ENCODE results near the gene CCDC61.

Gene CCDC61

DNA sequence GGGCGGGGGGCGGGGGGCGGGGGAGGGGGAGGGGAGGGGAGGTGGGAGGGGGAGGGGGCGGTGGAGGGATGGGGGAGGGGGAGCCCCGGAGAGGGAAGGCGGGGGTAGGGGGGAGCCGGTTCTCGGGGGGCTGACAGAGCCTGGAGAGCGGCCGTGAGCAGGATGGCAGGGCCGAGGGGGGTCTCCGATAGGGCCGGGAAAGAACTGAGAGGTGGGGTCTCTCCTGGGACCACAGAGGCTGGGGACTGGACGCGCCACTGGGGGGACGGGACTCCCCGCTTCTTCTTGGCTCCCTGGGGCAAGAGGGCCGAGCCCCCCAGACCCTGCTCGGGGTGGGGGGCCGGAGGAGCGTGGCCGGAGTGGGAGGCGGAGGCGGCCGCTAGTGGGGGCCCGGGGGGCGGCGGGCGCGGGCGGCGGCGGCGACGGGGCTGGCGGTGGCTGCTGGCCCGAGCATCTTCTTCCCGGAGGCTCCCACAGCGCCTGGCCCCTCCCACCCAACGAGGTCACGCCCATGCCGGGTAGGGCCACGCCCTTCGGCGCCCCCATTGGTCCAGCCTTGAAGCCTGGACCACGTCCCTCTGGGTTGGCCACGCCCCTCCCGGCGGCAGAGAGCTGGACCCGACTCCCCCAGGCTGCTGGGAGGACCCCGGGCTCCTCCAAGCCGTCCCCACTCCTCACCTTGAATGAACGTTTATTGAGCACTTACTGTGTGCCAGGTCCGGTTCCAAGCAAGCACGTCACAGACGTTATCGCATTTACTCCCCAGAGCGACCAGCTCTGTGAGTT, 21.5 kb upstream of the CCDC61 start, which contains the start of gene NOVA2:
Gene NOVA2, minus strand, starts transcription at position 313 of the 786 bp plus-strand sequence. CDS start 514 bp downstream, outside the sequence.
- DNase-seq, result peak; percentile 41

DNA sequence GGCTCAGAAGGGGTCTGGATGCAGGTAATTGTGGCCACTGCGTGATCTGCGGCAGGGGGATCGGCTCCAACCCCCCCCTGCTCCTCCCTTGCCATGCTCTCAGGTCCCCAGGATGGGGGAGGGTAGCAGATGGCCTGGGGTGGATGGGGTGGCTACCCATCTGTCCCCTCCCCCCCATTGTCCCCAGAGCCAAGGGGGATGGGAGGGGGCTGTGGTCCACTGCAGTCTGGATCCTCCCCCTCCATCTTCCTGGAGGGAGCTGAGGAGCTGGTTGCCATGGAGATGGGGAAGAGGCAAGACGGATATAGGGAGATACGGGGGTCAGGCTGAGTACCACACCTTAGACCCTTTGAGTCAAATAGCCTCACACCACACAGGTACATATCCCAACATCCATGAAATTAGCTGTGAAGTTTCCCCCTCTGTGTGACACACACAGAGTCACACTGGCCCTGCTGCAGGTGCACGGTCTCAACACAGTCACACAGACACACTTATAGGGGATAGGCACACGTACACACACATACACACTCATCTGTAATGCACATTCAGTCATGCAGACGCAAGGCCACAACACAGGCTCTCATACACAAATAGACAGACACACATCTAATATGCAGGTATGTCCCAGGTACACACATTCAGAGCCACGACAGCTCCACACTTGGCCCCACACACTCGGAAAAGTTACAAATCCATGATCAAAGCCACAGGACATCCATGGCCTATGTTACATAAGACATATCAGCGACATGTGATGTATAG, 19.8 kb upstream of the CCDC61 start:
- no peak for DNase-seq

DNA sequence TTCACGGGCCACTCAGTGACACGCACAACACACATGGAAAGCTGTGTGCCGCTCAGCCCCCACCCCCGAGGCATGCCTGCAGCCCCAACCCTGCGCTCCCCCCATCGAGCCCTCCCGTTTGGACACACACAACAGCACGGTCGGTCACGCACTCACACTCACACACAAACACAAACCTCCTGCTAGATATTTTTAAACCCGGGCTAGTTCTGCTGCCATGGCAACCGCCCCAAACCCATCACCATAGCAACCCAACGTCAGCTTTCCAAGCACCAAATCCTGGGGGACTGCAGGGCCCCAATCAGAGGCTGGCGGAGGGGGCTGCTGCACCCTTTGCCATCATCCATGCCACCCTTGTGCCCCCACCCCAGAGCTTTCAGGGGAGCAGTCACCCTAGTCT, 19.1 kb upstream of the CCDC61 start:
- DNase-seq, result no peak

DNA sequence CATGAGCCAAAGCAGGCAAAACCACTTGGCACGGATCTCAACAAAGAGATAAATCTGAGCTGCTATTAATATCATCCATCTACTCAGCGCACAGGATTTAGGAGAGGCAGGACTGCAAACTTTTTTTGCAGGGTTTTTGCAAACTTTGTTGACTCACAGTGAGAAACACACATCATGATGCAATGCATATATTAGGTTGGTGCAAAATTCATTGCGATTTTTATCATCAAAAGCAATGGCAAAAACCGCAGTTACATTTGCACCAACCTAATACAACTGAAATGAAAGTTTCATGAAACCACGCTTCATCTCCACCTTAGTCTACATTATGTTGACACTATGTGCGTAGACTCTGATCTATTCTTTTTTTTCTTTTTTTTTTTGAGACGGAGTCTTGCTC, 17.1 kb upstream of the CCDC61 start:
- no peak for DNase-seq

DNA sequence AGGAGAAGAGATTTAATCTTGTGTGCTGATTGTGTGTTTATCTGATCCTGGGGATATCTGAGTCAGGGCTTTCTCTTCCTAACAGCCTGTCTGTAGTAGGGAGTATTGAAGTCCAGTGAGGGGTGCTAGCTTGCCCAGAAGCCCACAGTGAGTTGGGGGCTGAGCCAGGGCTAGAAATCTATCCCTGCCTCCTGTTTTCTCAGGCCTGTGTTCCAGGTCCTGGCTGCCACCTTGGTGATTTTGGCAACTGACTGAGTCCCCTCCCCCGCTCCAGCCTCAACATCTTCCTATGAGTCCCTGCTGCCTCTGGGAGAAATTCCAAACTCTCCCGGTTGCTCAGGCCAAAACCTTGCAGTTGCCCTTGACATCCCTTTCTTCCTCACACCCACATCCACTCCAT, 13.9 kb upstream of the CCDC61 start:
- DNase-seq, result no peak

DNA sequence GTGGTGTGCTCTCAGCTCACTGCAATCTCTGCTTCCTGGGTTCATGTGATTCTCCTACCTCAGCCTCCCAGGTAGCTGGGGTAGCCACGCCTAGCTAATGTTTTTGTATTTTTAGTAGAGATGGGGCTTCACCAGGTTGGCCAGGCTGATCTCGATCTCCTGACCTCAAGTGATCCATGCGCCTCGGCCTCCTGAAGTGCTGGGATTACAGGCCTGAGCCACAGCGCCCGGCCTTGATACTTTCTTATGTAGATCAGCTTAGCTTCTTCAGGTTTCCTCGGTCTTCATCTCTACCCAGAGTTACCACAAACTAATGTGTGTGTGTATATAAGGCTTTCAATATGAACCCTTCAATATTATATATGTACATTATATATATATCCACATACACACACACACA, 9.9 kb upstream of the CCDC61 start:
- DNase-seq, result no peak

DNA sequence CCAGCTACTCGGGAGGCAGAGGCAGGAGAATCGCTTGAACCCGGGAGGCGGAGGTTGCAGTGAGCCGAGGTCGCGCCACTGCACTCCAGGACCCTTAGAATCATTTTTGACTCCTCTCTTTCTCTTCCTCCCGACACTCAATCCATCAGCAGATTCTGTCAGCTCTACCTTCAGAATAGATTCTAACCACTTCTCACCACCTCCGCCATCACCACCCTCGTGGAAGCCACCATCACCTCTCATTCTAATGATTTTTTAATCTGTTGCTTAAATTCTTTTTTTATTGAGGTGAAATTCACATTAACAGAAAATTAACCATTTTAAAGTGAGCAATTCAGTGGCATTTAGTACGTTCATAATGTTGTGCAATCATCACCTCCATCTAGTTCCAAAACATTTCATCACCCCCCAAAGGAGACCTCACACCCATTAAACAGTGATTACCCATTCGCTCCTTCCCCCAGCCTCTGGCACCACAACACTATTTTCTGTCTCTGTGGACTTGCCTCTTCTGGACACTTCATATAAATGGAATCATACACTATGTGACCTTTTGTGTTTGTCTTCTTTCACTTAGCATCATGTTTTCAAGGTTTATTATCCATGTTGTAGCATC, 5.0 kb upstream of the CCDC61 start:
- no peak for DNase-seq

DNA sequence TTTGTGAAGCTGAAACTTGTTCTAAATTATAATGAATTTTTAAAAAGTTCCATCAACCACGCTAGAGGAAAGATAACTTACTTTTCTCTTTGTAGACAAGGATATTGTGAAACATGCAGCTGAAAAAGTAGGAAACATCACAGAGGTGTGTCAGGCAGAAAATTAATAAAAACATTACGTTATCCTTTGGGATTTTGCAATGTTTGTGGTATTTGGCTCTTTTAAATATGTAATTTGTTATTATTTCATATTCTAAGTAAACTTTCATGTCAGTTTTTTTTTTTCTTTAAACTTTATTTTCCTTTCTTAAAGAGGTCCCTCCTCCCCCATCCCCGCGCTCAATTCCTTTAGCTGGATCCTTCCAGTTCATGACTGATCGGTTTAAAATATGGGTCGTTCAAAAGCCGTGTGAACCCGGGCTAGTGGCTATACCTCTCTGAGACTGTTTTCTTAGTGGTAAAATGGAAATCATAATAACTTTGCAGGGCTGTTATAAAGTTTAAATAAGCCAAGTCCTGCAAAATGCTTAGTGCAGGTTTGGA, 740 bp upstream of the CCDC61 start:
- DNase-seq, result no peak

DNA sequence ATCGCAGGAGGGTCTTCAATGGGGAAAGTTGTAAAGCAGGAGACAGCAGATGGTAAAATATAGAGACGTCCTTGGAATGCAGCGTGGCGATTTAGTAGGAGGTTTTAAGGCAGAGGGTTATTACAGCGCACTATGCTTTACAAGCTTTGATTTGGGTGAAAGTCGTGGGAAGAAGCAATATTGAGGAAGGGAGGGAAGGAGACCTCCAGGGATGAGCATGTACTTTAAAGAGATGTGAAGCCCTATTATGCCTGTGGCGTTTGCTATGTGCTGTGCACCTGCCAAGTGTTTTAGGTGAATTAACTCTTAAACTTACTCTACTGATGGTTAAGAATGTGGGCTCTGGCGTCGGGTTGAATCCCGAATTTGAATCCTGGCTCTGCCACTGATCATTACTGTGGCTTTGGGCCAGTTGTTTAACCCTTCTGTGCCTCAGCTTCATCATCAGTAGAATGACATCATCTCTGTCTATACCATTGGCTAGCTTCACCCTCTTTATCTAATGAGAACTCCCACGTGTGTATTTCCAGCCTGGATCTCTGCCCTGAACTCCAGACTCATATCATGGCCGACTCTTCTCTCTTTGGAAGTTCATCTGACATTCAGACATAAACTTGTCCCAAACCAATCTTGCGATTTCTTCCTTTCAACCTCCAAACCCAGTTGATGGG, 583 bp downstream of the CCDC61 start:
- no peak for DNase-seq

DNA sequence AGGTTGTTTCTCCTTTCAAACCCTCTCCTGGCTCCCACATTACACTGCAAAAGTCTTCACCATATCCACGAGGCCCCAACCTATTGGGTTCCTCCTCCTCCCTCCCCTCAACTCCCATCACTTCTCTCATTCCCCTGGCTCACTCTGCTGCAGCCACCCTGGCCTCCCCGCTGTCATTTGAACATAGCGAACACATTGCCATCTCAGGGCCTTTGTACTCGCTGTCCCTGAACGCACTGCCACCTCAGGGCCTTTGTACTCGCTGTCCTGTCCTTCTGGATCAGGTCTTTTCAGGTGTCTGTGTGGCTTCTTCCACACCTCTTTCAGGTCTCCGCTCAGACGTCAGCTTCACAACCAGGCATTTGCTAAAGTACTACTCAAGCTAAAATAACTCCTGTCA, 1.7 kb downstream of the CCDC61 start:
- no peak for DNase-seq

DNA sequence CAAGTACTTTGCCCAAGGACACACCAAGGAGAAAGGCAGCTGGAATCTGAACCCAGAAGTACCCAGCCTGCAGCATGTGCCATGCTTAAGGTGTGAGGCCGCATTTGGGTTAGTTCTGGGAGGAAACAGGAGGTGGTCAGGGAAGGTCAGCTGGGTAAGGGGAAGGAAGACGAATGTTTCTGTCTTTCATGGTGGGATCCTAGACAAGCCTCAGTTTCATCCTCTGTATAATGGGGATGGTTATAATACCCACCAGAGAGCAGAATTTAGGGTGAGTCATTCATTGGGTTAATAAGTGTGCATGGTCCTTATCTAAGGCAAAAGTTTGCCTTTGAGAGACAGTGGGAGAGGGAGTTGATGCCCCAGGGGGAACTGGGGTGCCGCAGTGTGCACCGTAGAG, 3.6 kb downstream of the CCDC61 start:
- DNase-seq, result no peak

DNA sequence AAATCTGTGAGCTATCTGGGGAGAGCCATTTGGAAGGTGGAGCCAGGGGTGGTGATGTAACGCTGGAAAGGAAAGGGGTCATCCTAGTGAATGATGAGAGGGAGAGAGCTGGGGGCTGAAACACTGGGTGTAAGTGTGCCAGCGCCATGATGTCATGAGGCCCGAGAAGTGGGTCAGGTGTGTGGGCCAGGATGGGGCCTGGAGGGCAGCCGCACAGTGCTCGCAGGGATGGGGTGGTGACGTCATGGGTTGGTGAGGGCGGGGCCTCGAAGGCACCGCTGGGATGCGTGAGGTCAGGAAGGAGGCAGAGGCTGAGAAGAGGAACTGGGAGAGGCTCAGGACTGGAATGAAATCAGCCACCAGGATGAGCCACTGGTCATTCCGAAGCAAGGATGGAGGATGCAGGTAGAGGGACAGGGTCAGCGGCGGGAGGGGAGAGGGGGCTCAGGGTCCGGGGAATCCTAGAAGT, 4.4 kb downstream of the CCDC61 start:
- no peak for DNase-seq

DNA sequence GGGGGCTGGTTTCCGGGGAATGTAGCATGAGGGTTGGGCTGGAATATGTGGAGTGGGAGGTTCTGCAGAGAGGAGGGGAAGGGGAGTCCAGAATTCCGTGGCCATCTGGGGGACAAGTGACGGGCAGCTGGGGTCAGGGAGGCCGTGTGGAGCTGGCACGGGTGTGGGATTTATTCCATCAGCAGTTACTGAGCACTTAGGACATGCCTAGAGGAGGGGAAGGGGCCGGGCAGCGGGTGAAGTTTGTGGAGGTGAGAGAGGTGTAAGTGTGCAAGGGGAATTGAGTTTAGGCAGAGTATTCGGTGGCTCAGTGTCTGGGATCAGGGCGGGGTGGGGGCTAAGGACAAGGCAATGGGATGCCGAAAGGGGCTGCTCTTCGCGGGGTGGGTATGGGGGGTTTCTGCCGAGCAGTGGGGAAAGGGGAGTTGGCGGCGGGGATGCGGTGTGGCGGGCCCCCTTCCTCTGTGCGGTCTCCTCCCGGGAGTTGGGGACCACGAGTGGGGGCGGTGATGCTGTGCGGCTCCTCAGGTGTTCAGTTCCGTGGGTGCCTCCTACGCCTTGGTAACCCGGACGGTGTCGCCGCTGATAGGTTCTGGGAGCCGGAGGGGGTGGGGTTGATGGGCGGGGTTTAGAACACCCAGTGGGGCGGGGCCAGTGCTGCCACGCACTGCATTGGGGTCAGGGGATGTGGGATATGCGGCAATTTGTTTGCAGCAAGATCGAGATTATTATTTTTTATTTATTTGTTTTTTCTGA, 5.4 kb downstream of the CCDC61 start:
- DNase-seq, result peak; percentile 65

DNA sequence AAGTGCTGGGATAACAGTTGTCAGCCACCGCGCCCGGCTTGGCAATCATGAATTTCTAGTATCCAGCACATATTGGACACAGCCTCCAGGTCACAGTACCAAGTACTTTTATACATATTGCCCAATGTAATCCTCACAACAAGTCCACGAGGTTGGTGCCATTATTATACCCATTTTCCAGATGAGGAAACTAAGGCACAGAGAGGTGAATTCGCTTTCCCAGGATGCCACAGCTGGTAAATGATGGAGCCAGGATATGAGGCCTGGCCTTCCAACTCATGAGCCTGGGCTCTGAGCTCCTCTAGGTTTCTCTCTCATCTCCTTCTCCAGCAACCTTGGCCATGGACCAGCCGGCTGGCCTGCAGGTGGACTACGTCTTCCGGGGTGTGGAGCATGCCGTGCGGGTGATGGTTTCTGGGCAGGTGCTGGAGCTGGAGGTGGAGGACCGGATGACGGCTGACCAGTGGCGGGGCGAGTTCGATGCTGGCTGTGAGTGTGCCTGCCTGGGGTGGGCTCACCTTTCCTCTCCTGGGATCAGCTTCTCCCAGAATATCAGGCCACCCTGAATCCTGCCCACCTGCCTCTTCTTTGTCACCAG, 7.5 kb downstream of the CCDC61 start:
- DNase-seq, result no peak

DNA sequence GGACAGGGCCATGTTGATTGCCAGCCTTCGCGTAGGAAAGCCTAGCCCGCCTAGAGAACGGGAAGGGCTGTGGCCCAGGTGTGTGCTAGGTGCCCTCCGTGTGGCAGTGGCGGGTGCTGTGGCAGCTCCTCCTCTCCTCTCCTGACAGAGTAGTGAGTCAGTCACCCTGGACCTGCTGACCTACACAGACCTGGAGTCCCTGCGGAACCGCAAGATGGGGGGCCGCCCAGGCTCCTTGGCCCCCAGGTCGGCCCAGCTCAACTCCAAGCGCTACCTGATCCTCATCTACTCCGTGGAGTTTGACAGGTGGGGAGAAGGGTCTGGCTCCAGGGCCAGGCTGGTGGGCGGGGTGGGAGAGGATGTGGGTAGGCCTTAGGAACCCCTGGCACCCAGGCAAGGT, 11.1 kb downstream of the CCDC61 start:
- no peak for DNase-seq

DNA sequence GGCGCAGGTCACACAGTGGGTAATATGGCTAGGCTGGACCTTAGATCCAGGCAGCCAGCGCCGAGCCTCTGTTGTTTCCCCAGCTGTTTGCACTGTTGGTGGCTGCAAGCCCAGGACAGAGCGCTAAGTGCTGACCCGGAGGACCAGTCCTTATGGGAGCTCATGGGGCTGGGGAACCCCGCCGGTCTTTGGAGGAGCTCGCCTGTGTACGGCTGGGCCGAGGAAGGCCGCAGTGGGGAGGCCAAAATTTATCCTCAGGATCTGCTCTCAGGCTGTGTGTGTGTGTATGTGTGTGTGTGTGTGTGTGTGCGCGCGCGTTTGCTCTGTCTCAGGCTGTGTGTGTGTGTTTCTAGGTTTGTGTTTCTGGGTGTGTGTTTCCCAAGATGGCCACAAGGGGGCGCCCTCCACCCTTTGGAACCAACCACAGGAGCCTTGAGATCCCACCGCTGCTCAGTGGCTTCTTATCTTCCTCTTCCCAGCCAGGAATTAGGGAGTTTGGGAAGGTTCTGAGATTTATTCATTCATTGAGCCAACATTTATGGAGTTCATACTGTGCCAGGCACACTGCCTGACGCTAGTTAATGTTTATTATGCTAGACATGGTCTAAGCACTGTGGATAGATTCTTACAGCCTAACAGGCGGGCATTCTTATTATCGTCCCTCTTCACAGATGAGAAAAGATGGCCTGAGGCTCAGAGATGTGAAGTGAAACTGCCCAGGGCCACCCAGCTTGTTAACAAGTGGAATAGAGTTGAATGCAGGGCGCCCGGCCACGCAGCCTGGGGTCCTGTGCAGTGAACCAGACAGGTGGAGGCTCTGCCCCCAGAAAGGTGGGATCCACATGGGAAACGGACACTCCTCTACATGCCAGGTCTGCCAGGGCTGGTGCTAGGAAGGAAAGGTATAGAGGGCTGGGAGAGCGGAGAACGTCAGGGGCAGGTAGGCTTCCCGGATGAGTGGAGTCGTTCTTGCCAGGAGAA, 14.6 kb downstream of the CCDC61 start:
- DNase-seq, result peak; percentile 66

DNA sequence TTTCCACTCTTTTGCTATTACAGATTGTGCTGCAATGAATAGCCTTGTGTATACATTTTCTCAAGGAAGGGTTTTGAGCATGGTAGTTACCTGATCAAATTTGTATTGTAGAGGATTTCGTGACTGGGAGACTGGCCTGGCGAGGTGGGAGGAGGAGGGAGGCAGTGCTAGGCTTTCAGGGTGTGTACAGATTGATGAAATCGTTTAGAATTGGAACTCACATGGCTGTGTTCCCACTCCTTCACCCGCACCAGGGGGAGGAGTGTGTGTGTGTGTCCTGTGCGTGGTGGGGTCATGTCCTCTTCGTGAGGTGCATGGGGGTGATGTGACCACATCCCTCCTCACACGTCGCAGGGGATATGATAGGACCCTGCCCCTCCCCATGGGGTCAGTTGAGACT, 19.3 kb downstream of the CCDC61 start:
- DNase-seq, result no peak

DNA sequence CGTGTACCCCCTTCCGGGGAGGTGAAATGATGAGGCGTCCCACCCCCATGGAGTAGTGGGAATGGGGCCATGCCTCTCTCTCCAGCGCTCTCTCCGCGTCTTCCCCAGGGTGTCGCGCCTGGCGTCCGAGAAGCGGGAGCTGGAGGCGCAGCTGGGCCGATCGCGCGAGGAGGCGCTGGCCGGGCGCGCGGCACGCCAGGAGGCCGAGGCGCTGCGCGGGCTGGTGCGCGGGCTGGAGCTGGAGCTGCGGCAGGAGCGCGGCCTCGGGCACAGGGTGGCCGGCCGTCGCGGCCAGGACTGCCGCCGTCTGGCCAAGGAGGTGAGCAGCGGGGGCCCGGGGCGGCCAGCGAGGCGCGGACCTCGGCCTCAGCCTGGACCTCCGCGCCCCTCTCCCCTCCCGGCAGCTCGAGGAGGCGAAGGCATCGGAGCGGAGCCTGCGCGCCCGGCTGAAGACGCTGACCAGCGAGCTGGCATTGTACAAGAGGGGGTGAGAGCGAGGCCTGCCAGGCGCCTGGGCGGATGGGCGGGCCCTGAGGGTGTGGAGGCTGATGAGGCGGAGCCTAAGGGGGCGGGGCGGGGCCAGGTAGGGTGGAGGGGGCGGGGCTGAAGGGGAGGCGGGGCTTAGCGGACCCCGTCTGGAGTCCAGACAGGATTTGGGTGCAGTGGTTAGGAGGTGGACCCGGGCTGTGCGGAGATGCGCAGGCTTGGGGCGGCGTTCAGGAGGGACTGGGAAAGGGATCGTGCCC, 19.8 kb downstream of the CCDC61 start:
- peak; percentile 74 for DNase-seq

DNA sequence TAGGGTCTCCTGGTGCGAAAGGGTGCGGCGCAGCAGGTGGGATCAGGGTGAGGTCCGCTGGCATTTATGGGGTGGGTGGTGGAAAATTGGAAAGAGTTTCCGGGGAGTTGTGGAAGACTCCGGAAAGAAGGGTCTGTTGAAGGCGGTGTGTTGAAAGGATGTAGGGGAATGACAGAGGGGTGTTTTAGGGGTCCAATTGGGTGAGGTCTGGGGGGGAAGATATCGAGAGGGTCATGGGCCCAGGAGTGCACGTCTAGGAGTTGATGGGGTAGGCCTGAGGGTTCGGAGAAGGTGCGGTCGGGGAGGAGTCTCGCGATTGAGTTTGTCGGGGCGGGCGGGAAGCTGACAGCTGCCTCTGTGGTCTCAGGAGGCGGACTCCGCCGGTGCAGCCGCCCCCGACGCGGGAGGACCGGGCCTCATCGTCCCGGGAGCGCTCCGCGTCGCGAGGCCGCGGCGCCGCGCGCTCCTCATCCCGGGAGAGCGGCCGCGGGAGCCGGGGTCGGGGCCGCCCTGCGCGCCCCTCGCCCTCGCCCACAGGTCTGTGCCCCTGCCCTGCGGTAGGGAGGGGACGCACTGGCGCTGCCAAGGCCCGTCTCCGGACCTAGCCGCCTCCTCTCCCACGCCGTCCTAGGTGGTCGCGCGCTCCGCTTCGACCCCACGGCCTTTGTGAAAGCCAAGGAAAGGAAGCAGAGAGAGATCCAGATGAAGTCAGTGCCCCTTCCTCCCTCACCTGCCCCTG, 20.6 kb downstream of the CCDC61 start:
- peak; percentile 39 for DNase-seq

All from activated naive CD4-positive, alpha-beta T cell treated with anti-CD3 and anti-CD28 coated beads, Interleukin-2, amount 50 U/mL, for 16 hours (primary cell).